Measurements from ENCODE around the gene CCDC85C. TPM values are rescaled to one million over a fixed set of nuclear protein-coding genes. Genes with fewer than 3 reads are reported as not detected.

The CCDC85C gene
- total RNA-seq, 1 experiment from 2014 or later, result 33.2 TPM

DNA sequence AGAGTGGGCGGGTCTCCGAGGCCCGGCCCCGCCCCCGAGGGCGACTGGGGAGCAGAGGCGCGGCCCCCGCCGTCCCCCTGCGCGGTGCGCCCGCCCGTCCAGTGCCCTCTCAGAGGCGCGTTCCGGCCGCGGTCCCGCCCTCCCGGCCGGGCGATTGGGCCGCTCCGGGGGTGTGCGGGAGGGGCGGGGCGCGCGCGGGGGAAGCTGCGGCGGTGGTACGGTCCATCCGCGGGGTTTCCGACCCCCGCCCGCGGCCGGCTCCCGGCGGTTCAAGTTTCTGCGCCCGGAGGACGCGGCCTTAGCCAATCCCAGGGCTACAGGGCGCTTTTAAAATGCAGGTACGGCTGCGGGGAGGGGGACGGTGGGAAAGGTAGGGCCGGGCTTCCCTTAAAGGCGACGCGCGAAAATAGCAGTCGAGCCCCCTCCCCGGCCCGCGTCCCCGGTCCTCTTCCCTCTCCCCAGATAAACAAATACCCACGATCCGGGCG is 315 bp upstream of the CCDC85C start:
- no CpG with 5 or more reads among the region's 65 CpGs for WGBS (ENCODE audit: extremely low coverage, insufficient read length, low lambda C conversion rate)

More for the DNA sequence above, 315 bp upstream of the CCDC85C start:
- H4K20me1 ChIP-seq (ENCODE audit: control insufficient read depth, insufficient read depth, insufficient read length), result no peaks in the 10 kb centered on the region
- no peak overlapping the region for H2BK5ac ChIP-seq (ENCODE audit: insufficient read length, low read length)
- TF ChIP-seq, protein P1, sequence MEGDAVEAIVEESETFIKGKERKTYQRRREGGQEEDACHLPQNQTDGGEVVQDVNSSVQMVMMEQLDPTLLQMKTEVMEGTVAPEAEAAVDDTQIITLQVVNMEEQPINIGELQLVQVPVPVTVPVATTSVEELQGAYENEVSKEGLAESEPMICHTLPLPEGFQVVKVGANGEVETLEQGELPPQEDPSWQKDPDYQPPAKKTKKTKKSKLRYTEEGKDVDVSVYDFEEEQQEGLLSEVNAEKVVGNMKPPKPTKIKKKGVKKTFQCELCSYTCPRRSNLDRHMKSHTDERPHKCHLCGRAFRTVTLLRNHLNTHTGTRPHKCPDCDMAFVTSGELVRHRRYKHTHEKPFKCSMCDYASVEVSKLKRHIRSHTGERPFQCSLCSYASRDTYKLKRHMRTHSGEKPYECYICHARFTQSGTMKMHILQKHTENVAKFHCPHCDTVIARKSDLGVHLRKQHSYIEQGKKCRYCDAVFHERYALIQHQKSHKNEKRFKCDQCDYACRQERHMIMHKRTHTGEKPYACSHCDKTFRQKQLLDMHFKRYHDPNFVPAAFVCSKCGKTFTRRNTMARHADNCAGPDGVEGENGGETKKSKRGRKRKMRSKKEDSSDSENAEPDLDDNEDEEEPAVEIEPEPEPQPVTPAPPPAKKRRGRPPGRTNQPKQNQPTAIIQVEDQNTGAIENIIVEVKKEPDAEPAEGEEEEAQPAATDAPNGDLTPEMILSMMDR (conservative IDR thresholded peaks at IDR 0.05), result no peak
- H4K91ac ChIP-seq (ENCODE audit: insufficient read length, low read depth, low read length), result no peak overlapping the region
- H3K27me3 Mint-ChIP-seq (ENCODE audit: low read depth), result peaks cover 53% of the 10 kb centered on the region
- peaks cover 18% of the 10 kb centered on the region; the same call in 1 of the 2 replicates for H3K27me3 ChIP-seq (ENCODE audit: insufficient read depth, low read length)
- peaks cover 32 to 46% of the 10 kb centered on the region in 2 experiments for H3K4me1 Mint-ChIP-seq
- peak overlapping the region; percentile 85 for H3K18ac ChIP-seq (ENCODE audit: insufficient read length, low read depth, low read length)
- peak overlapping the region; percentile 61 for H3K4me2 ChIP-seq (ENCODE audit: insufficient read depth, insufficient read length, low read length)
- no peak overlapping the region for H3K4ac ChIP-seq (ENCODE audit: low read depth, low read length)
- H2AK5ac ChIP-seq (ENCODE audit: insufficient read length, low read length), result no peak overlapping the region
- no peak overlapping the region for H4K8ac ChIP-seq (replicated peaks; ENCODE audit: insufficient read length, low read depth, low read length)
- H3K9me3 Mint-ChIP-seq, result no peaks in the 10 kb centered on the region
- peak; percentile 97 for DNase-seq
- H2BK15ac ChIP-seq (ENCODE audit: low read depth, low read length), result no peak overlapping the region
- no peak overlapping the region for H4K5ac ChIP-seq (ENCODE audit: insufficient read length, low read depth, low read length)
- no peak overlapping the region for H3K9ac ChIP-seq (ENCODE audit: extremely low read depth, insufficient read length, low read length)
- peak overlapping the region; percentile 78; the same call in 1 of the 2 replicates for H3K14ac ChIP-seq (ENCODE audit: insufficient read depth, low read length)
- H3K27ac ChIP-seq (ENCODE audit: insufficient read length, low read depth, low read length), result no peak overlapping the region
- H3K9me3 ChIP-seq (ENCODE audit: control insufficient read depth, low read depth, low read length), result no peaks in the 10 kb centered on the region
- H3K56ac ChIP-seq (ENCODE audit: insufficient read length, low read depth, low read length), result no peak overlapping the region
- no peak overlapping the region for H2BK20ac ChIP-seq (ENCODE audit: low read depth, low read length, poor library complexity, severe bottlenecking)
- H3K4me3 Mint-ChIP-seq, result peak overlapping the region; percentile 79 to 88
- H3K79me1 ChIP-seq (ENCODE audit: insufficient read depth, low read depth, low read length, poor library complexity, severe bottlenecking), result peaks cover 3% of the 10 kb centered on the region
- H2BK120ac ChIP-seq (ENCODE audit: low read depth, low read length, poor library complexity, severe bottlenecking), result no peak overlapping the region
- no peak overlapping the region for H2AFZ ChIP-seq (ENCODE audit: low read length)
- H3K79me2 ChIP-seq (ENCODE audit: insufficient read depth, low read length), result peaks cover 8% of the 10 kb centered on the region; the same call in 1 of the 2 replicates
- H3T11ph ChIP-seq (ENCODE audit: low read length), result no peak overlapping the region
- no peak overlapping the region for H2BK12ac ChIP-seq (ENCODE audit: insufficient read length, low read depth, low read length)
- H3K23me2 ChIP-seq (ENCODE audit: insufficient read length, low read depth, low read length, poor library complexity, severe bottlenecking), result peaks cover 18% of the 10 kb centered on the region
- peaks cover 0 to 3% (median 0%) of the 10 kb centered on the region in 3 experiments; a peak in 3 of 7 replicates for H3K36me3 Mint-ChIP-seq (ENCODE audit: insufficient read depth in 1 of 3, low read depth in 3 of 3)
- H3K27ac Mint-ChIP-seq, result peak overlapping the region; percentile 76 to 97 (median 94); a peak in 5 of 7 replicates
- H3K4me1 ChIP-seq (ENCODE audit: insufficient read depth, low read length), result no peaks in the 10 kb centered on the region; the same call in 1 of the 2 replicates
- no peak overlapping the region for H3K23ac ChIP-seq (ENCODE audit: insufficient read length, low read depth, low read length)
